Stimulated activated CD4-positive, alpha-beta T cell treated with anti-CD3 and anti-CD28 coated beads, Interleukin-12 subunit alpha, Interleukin-12 subunit beta, amount 100 ng/mL, for 4 hours (primary cell): ENCODE data around the gene EIF3B.
A peak's percentile ranks its signal among the peaks of the same experiment; 100 is the strongest.
"Not testable (repeated sequence)": the region's sequence is repeated elsewhere in the genome, so short reads cannot be mapped to it uniquely, and the experiment has no call there.

ENCODE experiments used
- DNase-seq: peaks from one replicate; pipeline ENCODE4 v3.0.0-alpha.2; 2020

Gene EIF3B

GRCh38 chr7:2354186-2354938 is at the start of gene EIF3B:
Gene EIF3B (plus strand): TSS chr7:2354827. CDS start chr7:2354922, 95 bp downstream.
- DNase-seq = peak; percentile 82

- DNase-seq = not testable (repeated sequence)
Measured at GRCh38 chr7:2305258-2305657, 49.4 kb upstream of the EIF3B start.

GRCh38 chr7:2306688-2307087 is 47.9 kb upstream of the EIF3B start:
- no peak for DNase-seq

- DNase-seq = no peak
Measured at GRCh38 chr7:2307690-2308107, 46.9 kb upstream of the EIF3B start.

GRCh38 chr7:2309889-2310331 is 44.7 kb upstream of the EIF3B start:
- no peak for DNase-seq

- DNase-seq = no peak
Measured at GRCh38 chr7:2312267-2312929, 42.2 kb upstream of the EIF3B start.

GRCh38 chr7:2313450-2314208 is 41.0 kb upstream of the EIF3B start:
- no peak for DNase-seq

- peak; percentile 96 for DNase-seq
Measured at GRCh38 chr7:2314209-2314955, 40.2 kb upstream of the EIF3B start, which contains the start of gene SNX8. Gene SNX8 (minus strand): TSS chr7:2314441. CDS start chr7:2314421, 20 bp downstream.

GRCh38 chr7:2314956-2315530 is 39.6 kb upstream of the EIF3B start:
- DNase-seq = not testable (repeated sequence)

GRCh38 chr7:2315787-2316186 is 38.8 kb upstream of the EIF3B start:
- DNase-seq = no peak

GRCh38 chr7:2316578-2316977 is 38.0 kb upstream of the EIF3B start:
- DNase-seq = no peak

- no peak for DNase-seq
Measured at GRCh38 chr7:2317556-2318293, 36.9 kb upstream of the EIF3B start.

- no peak for DNase-seq
Measured at GRCh38 chr7:2321020-2321419, 33.6 kb upstream of the EIF3B start.

- no peak for DNase-seq
Measured at GRCh38 chr7:2325162-2325561, 29.5 kb upstream of the EIF3B start.

GRCh38 chr7:2326951-2327350 is 27.7 kb upstream of the EIF3B start:
- no peak for DNase-seq

- DNase-seq = no peak
Measured at GRCh38 chr7:2330493-2330892, 24.1 kb upstream of the EIF3B start.

- no peak for DNase-seq
Measured at GRCh38 chr7:2331707-2332106, 22.9 kb upstream of the EIF3B start.

- not testable (repeated sequence) for DNase-seq
Measured at GRCh38 chr7:2332606-2333231, 21.9 kb upstream of the EIF3B start.

- DNase-seq = no peak
Measured at GRCh38 chr7:2336626-2337299, 17.9 kb upstream of the EIF3B start.

GRCh38 chr7:2347351-2348063 is 7.1 kb upstream of the EIF3B start:
- not testable (repeated sequence) for DNase-seq
